GM12865 (cell line): ENCODE data around the gene NT5DC1.

Source experiments
- DNase-seq: peaks from one replicate; pipeline ENCODE4 v3.0.0; 2010; ENCODE audit warnings: low read depth
- H3K4me3 ChIP-seq: 2 replicates; pipeline ENCODE4 v1.5.1; 2011; ENCODE audit warnings: mild to moderate bottlenecking, low read depth, low read length, control low read depth
- CTCF ChIP-seq: IDR thresholded peaks from 2 replicates; pipeline ENCODE4 v1.5.1; 2011; ENCODE audit warnings: low read length, control low read depth, low read depth, inconsistent platforms; ENCODE audit not compliant: insufficient read depth; ENCODE audit errors: missing control alignments

Gene NT5DC1

DNA sequence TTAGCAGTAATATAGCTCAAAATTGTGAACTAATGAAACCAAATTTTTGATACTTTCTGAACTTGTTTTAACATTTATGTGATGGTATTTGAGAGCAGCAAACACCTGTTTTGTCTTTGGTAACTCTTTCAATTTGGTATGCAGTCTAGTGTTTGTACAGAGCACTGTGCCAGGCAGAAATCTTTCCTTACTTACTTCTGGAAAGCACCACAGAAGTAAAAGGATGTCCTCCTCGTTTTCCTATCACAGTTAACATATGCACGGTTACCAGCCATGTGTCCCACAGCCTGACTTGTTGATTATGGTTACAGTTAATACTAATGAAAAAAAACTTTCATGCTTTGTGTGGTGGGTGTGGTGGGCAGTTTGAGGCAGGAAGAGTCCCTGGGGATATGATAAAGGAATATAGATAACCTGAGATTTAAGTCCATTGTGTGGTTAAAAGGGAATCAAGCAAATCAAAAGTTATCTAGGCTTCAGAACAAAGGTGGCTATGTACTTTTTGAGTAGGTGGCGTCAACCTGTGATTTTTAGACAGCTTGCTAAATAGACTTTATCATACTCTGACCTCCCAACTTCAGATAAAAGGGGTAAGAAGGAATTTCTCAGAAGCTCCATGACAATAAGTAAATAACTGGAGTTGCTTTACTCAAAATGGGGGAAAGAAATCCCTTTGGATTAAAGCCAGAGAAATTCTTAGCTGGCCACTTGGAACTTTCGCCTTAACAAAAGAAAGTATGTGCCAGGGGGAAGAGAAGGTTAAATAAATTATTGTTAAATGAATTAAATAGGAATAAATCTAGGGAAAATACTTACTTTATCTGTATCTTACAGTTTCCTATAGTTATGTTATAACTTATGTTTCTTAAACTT, 45.4 kb downstream of the NT5DC1 start:
- no peak for DNase-seq
- H3K4me3 ChIP-seq: no peak overlapping the region
- TF ChIP-seq CTCF: no peak

DNA sequence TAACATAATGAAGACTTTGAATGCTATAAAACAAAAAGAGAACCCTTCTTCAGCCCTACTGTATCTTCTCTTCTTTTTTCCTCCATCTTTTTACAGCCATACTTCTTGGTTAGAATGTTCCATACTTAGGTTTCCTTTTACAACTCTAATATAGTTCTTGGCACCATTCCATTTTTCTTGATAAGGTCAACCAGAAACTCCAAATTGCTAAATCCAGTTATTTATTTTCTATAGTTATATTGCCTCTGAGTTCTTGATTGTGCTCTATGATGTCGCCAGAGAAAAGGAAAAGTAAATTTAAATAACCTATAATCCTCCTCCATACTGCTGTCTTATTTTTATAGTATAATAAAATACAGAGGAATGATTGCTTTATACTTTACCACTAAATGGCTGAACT, 52.0 kb downstream of the NT5DC1 start:
- H3K4me3 ChIP-seq: no peak overlapping the region
- no peak for TF ChIP-seq CTCF
- DNase-seq: no peak

DNA sequence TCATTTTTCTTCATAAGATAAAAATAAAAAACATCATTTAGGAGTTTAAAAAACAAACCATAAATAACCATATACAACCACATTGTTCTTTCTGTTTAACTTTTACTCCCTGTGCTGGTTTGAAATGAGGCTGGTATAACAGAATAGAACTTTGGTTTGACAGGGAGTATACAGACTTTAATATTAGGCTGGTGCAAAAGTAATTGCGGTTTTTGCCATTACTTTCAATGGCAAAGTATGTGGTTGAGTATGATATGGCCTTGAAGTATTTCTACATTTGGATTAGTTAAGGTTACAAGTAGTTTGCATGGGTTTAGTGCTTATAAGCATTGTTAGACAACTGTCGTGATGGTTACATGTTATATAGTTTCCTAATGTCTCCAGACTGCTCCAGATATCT, 54.2 kb downstream of the NT5DC1 start:
- H3K4me3 ChIP-seq: no peak overlapping the region
- no peak for TF ChIP-seq CTCF
- no peak for DNase-seq

DNA sequence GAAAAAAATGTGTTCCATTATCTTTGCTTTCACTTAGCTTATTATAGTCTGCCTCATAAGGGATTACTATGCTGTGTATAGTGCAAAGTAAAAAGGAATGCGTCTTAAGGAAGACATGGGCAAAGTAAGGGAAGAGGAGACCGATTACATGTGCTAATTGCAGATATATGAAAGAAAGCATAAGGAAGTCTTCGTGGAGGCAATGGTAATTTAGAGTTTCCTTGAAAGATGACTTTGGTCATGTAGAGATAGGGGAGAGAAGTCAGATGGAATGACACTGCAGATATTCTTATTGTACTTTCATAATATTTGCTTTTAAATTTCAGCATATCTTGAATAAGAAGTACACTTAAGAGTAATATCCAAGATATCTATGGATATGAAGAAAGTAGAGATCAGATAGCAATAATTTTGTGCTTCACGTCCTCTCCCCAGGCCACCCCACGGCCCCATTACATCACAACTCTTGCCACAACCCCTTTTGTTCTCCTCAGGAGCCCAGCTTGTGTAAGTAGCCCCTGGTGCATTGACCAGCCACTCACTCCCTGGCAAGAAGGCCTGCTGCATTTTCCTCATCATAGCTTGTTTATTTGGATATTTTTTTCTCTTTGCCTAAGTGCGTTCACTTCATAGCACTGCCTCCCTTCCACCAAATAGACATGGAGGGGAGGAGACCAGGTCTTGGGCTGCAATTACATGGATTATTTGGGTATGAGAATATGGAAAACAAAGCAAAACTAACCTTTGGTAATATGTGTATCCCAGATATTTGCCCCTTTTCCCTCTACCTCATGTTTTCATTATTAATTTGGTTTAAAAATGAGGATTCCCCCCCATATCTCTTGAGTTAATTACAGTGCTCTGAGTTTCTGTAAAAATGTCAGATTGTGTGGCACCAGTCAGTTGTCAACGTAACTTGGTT, 56.0 kb downstream of the NT5DC1 start:
- TF ChIP-seq CTCF: no peak
- DNase-seq: no peak
- no peak overlapping the region for H3K4me3 ChIP-seq

DNA sequence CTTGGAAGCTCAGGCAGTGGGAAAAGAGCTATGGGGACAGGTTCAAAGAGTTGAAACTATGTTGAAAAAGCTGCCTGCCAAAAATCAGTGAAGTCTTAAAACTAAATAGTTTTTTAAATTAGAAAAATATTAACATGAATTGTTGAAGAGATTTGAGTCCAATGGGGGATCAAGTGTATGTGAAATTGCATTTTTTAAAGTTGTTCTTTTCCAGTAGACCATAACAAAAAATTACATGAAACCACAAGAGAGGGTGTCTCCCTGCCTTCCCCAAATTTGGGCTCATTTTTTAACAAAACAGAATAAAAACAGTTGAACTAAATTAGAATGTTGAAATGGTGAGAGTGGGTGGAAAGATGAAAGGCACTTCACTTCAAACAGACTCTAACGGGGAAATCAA, 56.7 kb downstream of the NT5DC1 start:
- no peak overlapping the region for H3K4me3 ChIP-seq
- TF ChIP-seq CTCF: no peak
- no peak for DNase-seq

DNA sequence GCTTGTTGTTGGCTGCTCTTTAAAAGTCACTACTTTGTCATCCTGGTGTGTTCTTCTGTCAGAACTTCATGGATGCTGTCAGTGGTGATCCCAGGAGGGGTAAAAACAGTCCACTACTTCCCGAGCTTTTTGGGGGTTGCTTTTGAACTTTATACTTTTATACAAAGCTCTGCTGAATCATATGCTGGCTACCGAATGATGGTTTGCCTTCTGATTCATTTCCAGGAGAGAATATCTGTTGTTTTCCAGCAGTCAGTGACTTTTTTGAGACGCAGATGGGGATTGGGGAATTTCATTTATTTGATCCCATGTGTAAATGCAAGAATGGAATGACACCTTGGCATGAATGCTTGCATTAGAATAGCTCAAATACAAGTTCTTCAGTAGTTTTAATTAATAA, 58.0 kb downstream of the NT5DC1 start:
- no peak overlapping the region for H3K4me3 ChIP-seq
- DNase-seq: no peak

More for the DNA sequence above, 58.0 kb downstream of the NT5DC1 start:
- TF ChIP-seq CTCF: no peak
